Lower leg skin (tissue), 3 donors: ENCODE measurements around the gene SCN4B.

Experiments
- POLR2A ChIP-seq, 2 donors: fragments of 450-650 bp; IDR thresholded peaks; one replicate each; pipeline ENCODE4 v1.6.1; 2016 to 2017; ENCODE audit warnings: antibody characterized with exemption in 2 of 2, mild to moderate bottlenecking in 1 of 2, moderate library complexity in 1 of 2
- TF ChIP-seq, protein P1 (sequence below), 3 donors: fragments of 450-650 bp; IDR thresholded peaks; one replicate each; pipeline ENCODE4 v1.5.1; 2016; ENCODE audit warnings: antibody characterized with exemption in 3 of 3, mild to moderate bottlenecking in 3 of 3, moderate library complexity in 2 of 3

DNA sequence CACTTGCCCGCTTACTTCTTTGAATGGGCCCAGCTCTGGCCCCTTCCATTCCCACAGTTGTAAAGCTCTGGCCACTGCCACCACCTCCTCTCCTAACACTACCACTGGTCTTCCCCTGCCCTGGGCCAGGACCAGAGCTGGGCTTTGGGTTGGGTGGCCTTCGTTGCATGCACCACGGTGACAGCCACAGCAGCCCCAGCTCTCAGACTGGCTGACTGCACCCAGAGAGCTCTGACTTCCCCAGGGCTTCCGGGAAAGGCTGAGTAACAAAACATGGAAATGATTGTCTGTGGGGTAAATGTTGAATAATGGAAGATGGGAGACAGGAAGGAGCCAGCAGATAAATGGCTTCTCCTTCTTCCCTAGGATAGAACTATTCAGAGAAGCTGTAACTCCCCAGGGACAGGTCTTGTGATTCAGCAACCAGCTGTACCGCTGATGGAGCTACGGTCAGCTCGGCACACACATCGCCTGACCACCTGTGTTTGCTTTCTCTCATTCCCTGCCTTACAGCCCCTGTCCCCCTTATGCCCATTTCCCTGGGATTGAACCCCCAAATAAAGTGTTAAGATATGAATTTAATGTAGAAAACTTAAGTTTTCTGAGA lies 27.6 kb downstream of the SCN4B start:
- TF ChIP-seq, protein P1, sequence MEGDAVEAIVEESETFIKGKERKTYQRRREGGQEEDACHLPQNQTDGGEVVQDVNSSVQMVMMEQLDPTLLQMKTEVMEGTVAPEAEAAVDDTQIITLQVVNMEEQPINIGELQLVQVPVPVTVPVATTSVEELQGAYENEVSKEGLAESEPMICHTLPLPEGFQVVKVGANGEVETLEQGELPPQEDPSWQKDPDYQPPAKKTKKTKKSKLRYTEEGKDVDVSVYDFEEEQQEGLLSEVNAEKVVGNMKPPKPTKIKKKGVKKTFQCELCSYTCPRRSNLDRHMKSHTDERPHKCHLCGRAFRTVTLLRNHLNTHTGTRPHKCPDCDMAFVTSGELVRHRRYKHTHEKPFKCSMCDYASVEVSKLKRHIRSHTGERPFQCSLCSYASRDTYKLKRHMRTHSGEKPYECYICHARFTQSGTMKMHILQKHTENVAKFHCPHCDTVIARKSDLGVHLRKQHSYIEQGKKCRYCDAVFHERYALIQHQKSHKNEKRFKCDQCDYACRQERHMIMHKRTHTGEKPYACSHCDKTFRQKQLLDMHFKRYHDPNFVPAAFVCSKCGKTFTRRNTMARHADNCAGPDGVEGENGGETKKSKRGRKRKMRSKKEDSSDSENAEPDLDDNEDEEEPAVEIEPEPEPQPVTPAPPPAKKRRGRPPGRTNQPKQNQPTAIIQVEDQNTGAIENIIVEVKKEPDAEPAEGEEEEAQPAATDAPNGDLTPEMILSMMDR (IDR thresholded peaks at IDR 0.05): no peak
- no peak for TF ChIP-seq POLR2A (IDR thresholded peaks at IDR 0.05)
